Peyer's patch (tissue), 4 donors: ENCODE measurements around the gene WNT6. TPM values are rescaled to one million over a fixed set of nuclear protein-coding genes. Genes with fewer than 3 reads are reported as not detected.

Experiments used
- DNase-seq, 3 donors: peaks; one replicate each; pipeline ENCODE4 v3.0.0-alpha.2; 2017 to 2019
- H3K27ac ChIP-seq, 4 donors: fragments of 200-600 bp; sonication (generic); one replicate each; pipeline ENCODE4 v1.5.1; 2016 to 2019
- H3K27me3 ChIP-seq, 2 donors: fragments of 200-600 bp; sonication (generic); one replicate each; pipeline ENCODE4 v1.5.1; 2019
- H3K36me3 ChIP-seq, 3 donors: fragments of 200-600 bp; sonication (generic); one replicate each; pipeline ENCODE4 v1.5.1; 2016 to 2019
- H3K4me1 ChIP-seq, 4 donors: fragments of 200-600 bp; sonication (generic); one replicate each; pipeline ENCODE4 v1.5.1; 2016 to 2019
- H3K4me3 ChIP-seq, 4 donors: fragments of 200-600 bp; sonication (generic); 1 replicate in 3 of 4; 2 replicates in 1 of 4; pipeline ENCODE4 v1.5.1; 2016 to 2019; ENCODE audit warnings: mild to moderate bottlenecking in 1 of 4
- H3K9me3 ChIP-seq, 4 donors: fragments of 200-600 bp; sonication (generic); one replicate each; pipeline ENCODE4 v1.5.1; 2016 to 2019; ENCODE audit warnings: mild to moderate bottlenecking in 1 of 4
- CTCF ChIP-seq, 6 experiments: fragments of 450-650 bp in 4 of 6; fragments of 200-600 bp in 2 of 6; sonication (generic) in 1 of 6; IDR thresholded peaks; one replicate each; pipeline ENCODE4 v1.5.1; 2017 to 2019; ENCODE audit warnings: antibody characterized with exemption in 6 of 6, mild to moderate bottlenecking in 3 of 6, moderate library complexity in 1 of 6
- POLR2A ChIP-seq, 2 donors: fragments of 450-650 bp; IDR thresholded peaks; one replicate each; pipeline ENCODE4 v1.5.1; 2017; ENCODE audit warnings: antibody characterized with exemption in 2 of 2, mild to moderate bottlenecking in 2 of 2, moderate library complexity in 2 of 2
- total RNA-seq, 4 donors: library from RNA; depleted of rRNA; stranded (reverse); fragments of >200 nt; gene quantifications; one replicate each; pipeline ENCODE4 v1.1.0, GENCODE V29; 2016

Gene WNT6
- not detected for total RNA-seq

GRCh38 chr2:218859556-218859987 is at the start of gene WNT6:
Gene WNT6, plus strand, starts transcription at chr2:218859805. Its CDS starts 233 bp downstream, at chr2:218860038.
- no peak for TF ChIP-seq POLR2A (IDR thresholded peaks at IDR 0.05)
- TF ChIP-seq CTCF (IDR thresholded peaks at IDR 0.05) = no peak
- H3K4me3 ChIP-seq = peak within 1 kb of the TSS in 3 of 4 donors; percentile 36 to 48 (median 42)

GRCh38 chr2:218810256-218810655 is 49.3 kb upstream of the WNT6 start:
- no peak overlapping the region for H3K4me3 ChIP-seq
- H3K27me3 ChIP-seq = no peaks in the 10 kb centered on the region
- no peak overlapping the region for H3K27ac ChIP-seq
- H3K4me1 ChIP-seq = peaks cover 0 to 17% (median 0%) of the 10 kb centered on the region in 4 donors
- peaks cover 0 to 33% (median 0%) of the 10 kb centered on the region in 3 donors for H3K36me3 ChIP-seq
- H3K9me3 ChIP-seq = no peaks in the 10 kb centered on the region
- DNase-seq = no peak
- TF ChIP-seq CTCF (IDR thresholded peaks at IDR 0.05) (no peak), POLR2A (IDR thresholded peaks at IDR 0.05) (no peak)

More at GRCh38 chr2:218859556-218859987, at the start of gene WNT6:
- no peaks in the 10 kb centered on the region for H3K9me3 ChIP-seq
- no peaks in the 10 kb centered on the region for H3K36me3 ChIP-seq
- peaks cover 0 to 30% of the 10 kb centered on the region in 2 donors for H3K27me3 ChIP-seq
- H3K27ac ChIP-seq = no peak within 1 kb of the TSS
- peaks cover 0 to 16% (median 11%) of the 10 kb centered on the region in 4 donors for H3K4me1 ChIP-seq
- no peak for DNase-seq

GRCh38 chr2:218811382-218811781 is 48.2 kb upstream of the WNT6 start:
- no peak for DNase-seq
- H3K27ac ChIP-seq = no peak overlapping the region
- H3K27me3 ChIP-seq = no peaks in the 10 kb centered on the region
- no peak overlapping the region for H3K4me3 ChIP-seq
- TF ChIP-seq POLR2A (IDR thresholded peaks at IDR 0.05) (no peak), CTCF (IDR thresholded peaks at IDR 0.05) (no peak)
- H3K4me1 ChIP-seq = peaks cover 0 to 9% (median 0%) of the 10 kb centered on the region in 4 donors
- peaks cover 0 to 43% (median 0%) of the 10 kb centered on the region in 3 donors for H3K36me3 ChIP-seq
- no peaks in the 10 kb centered on the region for H3K9me3 ChIP-seq

GRCh38 chr2:218812096-218812815 is 47.3 kb upstream of the WNT6 start:
- no peak for DNase-seq
- Histone ChIP-seq H3K9me3 (no peaks in the 10 kb centered on the region), H3K36me3 (peaks cover 0 to 43% (median 0%) of the 10 kb centered on the region in 3 donors), H3K27ac (no peak overlapping the region), H3K27me3 (no peaks in the 10 kb centered on the region), H3K4me3 (no peak overlapping the region), H3K4me1 (peaks cover 0 to 5% (median 0%) of the 10 kb centered on the region in 4 donors)
- TF ChIP-seq POLR2A (IDR thresholded peaks at IDR 0.05) (no peak), CTCF (IDR thresholded peaks at IDR 0.05) (no peak)

- no peak for DNase-seq
- Histone ChIP-seq H3K36me3 (peaks cover 0 to 43% (median 0%) of the 10 kb centered on the region in 3 donors), H3K4me3 (no peak overlapping the region), H3K4me1 (no peaks in the 10 kb centered on the region), H3K27me3 (no peaks in the 10 kb centered on the region), H3K9me3 (no peaks in the 10 kb centered on the region), H3K27ac (no peak overlapping the region)
- no peak for TF ChIP-seq CTCF (IDR thresholded peaks at IDR 0.05)
- no peak for TF ChIP-seq POLR2A (IDR thresholded peaks at IDR 0.05)
Measured at GRCh38 chr2:218812861-218813260, 46.7 kb upstream of the WNT6 start.
